HAP-1 (cell line): Measurements from ENCODE around the gene MGRN1.

Source experiments
- DNase-seq, 2 experiments: peaks; one replicate each; pipeline ENCODE4 v3.0.0-alpha.2; 2016 to 2020; ENCODE audit warnings: low spot score in 2 of 2
- H3K27me3 ChIP-seq: fragments of 250-450 bp; sonication (Bioruptor Pico); 2 replicates; pipeline ENCODE4 v1.5.1; 2020; ENCODE audit warnings: low read depth, mild to moderate bottlenecking, moderate library complexity
- H3K36me3 ChIP-seq: fragments of 250-450 bp; sonication (Bioruptor Pico); replicated peaks from 2 replicates; pipeline ENCODE4 v1.5.1; 2020; ENCODE audit warnings: mild to moderate bottlenecking
- H3K4me1 ChIP-seq: fragments of 250-450 bp; sonication (Bioruptor Pico); 2 replicates; pipeline ENCODE4 v1.5.1; 2020; ENCODE audit warnings: mild to moderate bottlenecking
- H3K4me3 ChIP-seq: fragments of 250-450 bp; sonication (Bioruptor Pico); 2 replicates; pipeline ENCODE4 v1.5.1; 2020; ENCODE audit warnings: mild to moderate bottlenecking, moderate library complexity
- H3K9me3 ChIP-seq: fragments of 250-450 bp; sonication (Bioruptor Pico); 2 replicates; pipeline ENCODE4 v1.5.1; 2020; ENCODE audit warnings: mild to moderate bottlenecking, moderate library complexity
- in situ Hi-C: fragments of 300-500 bp; cut with MboI; formaldehyde crosslinking; loops from 3 replicates; pipeline ENCODE4 v1.14.3; 2020; ENCODE audit warnings: low sequenced_read_pairs, inconsistent platforms, mixed read lengths

Gene MGRN1

GRCh38 chr16:4618645-4619418 is 5.8 kb upstream of the MGRN1 start:
- no peaks in the 10 kb centered on the region for H3K27me3 ChIP-seq
- H3K9me3 ChIP-seq, result 0 out of 2 replicates have a peak, but pooled peaks cover 2% of the 10 kb centered on the region
- no peak overlapping the region for H3K4me3 ChIP-seq
- no peak for DNase-seq
- no peaks in the 10 kb centered on the region; the same call in 1 of the 2 replicates for H3K36me3 ChIP-seq
- peaks cover 17% of the 10 kb centered on the region for H3K4me1 ChIP-seq
- in situ Hi-C loops, result no loop called here

GRCh38 chr16:4623593-4623992 is 1.0 kb upstream of the MGRN1 start:
- in situ Hi-C loops, result no loop called here
- Histone ChIP-seq H3K4me1 (0 out of 2 replicates have a peak, but pooled peaks cover 2% of the 10 kb centered on the region), H3K36me3 (peaks cover 8% of the 10 kb centered on the region), H3K4me3 (no peak overlapping the region), H3K9me3 (0 out of 2 replicates have a peak, but pooled peaks cover 2% of the 10 kb centered on the region), H3K27me3 (no peaks in the 10 kb centered on the region)
- DNase-seq, result no peak

- 0 out of 2 replicates have a peak, but pooled peaks cover 2% of the 10 kb centered on the region for H3K4me1 ChIP-seq
- H3K4me3 ChIP-seq, result peak overlapping the region; percentile 82
- H3K27me3 ChIP-seq, result no peaks in the 10 kb centered on the region
- DNase-seq, result peak; percentile 27 to 72
- peaks cover 8% of the 10 kb centered on the region for H3K36me3 ChIP-seq
- in situ Hi-C loops, result no loop called here
- 0 out of 2 replicates have a peak, but pooled peaks cover 2% of the 10 kb centered on the region for H3K9me3 ChIP-seq
These were observed 367 bp downstream of the MGRN1 start for GRCh38 chr16:4624827-4625559.

DNA sequence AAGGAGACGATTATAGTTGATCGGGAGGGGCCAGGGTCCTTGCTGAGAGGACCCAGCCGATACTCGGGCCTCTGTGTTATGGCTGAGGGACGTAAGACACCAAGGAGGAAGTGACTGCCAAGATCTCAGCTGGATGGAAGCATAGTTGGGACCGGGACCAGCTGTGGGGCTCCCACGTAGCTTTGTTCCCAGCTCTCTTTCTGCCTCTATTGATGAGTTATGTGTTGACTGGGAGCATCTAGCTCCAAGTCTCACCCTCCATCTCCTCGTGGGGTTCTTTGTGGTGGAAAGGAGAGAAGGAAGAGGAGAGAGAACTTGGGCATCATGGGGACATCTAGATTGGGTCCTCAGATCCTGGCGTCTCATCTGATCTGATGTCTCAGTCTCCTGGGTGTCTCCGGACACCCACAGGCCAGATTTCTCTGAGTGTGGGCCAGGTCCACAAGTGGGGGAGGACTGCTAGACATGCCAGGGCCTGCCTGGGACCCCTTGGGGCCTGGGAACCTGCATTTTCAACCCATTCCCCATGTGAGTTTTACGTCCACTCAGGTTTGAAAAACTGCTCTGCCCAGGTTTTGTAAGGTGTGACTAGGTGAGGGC is 1.0 kb downstream of the MGRN1 start:
- Histone ChIP-seq H3K27me3 (no peaks in the 10 kb centered on the region), H3K36me3 (peaks cover 8% of the 10 kb centered on the region), H3K9me3 (0 out of 2 replicates have a peak, but pooled peaks cover 2% of the 10 kb centered on the region), H3K4me3 (peak overlapping the region; percentile 82), H3K4me1 (0 out of 2 replicates have a peak, but pooled peaks cover 2% of the 10 kb centered on the region)
- in situ Hi-C loops, result no loop called here
- no peak for DNase-seq

- 0 out of 2 replicates have a peak, but pooled peaks cover 2% of the 10 kb centered on the region for H3K4me1 ChIP-seq
- peaks cover 8% of the 10 kb centered on the region for H3K36me3 ChIP-seq
- H3K27me3 ChIP-seq, result no peaks in the 10 kb centered on the region
- H3K4me3 ChIP-seq, result no peak overlapping the region; the same call in 1 of the 2 replicates
- peaks cover 6% of the 10 kb centered on the region for H3K9me3 ChIP-seq
- in situ Hi-C loops, result no loop called here
- no peak for DNase-seq
These were observed 1.8 kb downstream of the MGRN1 start for GRCh38 chr16:4626396-4626795.

DNA sequence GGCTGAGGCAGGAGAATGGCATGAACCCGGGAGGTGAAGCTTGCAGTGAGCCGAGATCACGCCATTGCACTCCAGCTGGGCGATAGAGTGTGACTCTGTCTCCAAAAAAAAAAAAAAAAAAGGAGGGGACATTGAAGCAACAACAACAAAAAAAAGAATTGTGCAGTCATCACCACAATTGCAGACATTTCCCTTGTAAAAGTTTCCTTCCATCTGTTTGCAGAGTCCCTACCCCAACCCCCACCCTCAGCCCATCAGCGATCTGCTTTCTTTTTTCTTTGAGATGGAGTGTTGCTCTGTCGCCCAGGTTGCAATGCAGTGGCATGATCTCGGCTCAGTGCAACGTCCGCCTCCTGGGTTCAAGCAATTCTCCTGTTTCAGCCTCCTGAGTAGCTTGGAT is 3.7 kb downstream of the MGRN1 start:
- no peak overlapping the region for H3K4me3 ChIP-seq
- in situ Hi-C loops, result no loop called here
- no peaks in the 10 kb centered on the region for H3K27me3 ChIP-seq
- H3K9me3 ChIP-seq, result peaks cover 5% of the 10 kb centered on the region
- DNase-seq, result no peak
- 0 out of 2 replicates have a peak, but pooled peaks cover 2% of the 10 kb centered on the region for H3K4me1 ChIP-seq
- H3K36me3 ChIP-seq, result peaks cover 11% of the 10 kb centered on the region

- Histone ChIP-seq H3K36me3 (peaks cover 14% of the 10 kb centered on the region), H3K4me1 (no peaks in the 10 kb centered on the region), H3K4me3 (no peak overlapping the region), H3K9me3 (peaks cover 5% of the 10 kb centered on the region), H3K27me3 (no peaks in the 10 kb centered on the region)
- in situ Hi-C loops, result no loop called here
- no peak for DNase-seq
These were observed 6.8 kb downstream of the MGRN1 start for GRCh38 chr16:4631444-4631843.

DNA sequence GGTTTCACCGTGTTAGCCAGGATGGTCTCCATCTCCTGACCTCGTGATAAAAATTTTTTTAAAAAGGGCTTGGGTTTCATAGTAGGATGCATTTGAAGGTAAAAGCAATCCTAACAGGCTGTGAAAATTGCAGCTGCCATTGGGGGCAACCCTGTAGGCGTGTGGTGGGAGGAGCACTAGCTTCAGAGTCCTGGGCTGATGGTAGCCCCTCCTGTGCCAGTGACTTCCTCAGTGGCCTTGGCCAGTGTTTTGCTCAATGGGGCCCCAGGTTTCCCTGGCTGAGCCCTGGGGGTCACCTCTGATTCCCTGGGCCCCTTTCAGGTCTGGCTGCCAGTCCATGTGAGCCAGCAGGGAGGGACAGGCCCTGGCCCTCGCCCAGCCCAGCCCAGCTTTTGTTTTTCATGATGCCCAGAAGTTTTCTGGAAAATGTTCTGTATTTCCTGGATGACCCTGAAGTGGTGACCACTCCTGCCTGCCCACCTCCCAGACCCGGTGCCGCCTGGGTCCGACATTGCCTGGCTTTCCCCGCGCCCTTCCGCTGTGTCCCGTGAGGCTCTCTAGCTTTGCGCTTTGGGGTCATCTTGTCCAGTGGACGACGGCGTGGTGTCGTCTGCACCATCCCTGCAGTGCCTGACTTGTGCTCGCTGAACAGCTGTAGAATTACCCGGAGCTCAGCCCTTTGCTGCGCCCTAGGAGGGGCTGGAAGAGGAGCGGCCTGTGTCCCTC is 9.4 kb downstream of the MGRN1 start:
- H3K27me3 ChIP-seq, result no peaks in the 10 kb centered on the region
- no peak overlapping the region for H3K4me3 ChIP-seq
- in situ Hi-C loops, result no loop called here
- no peaks in the 10 kb centered on the region for H3K4me1 ChIP-seq
- H3K9me3 ChIP-seq, result peaks cover 5% of the 10 kb centered on the region
- peaks cover 10% of the 10 kb centered on the region for H3K36me3 ChIP-seq
- no peak for DNase-seq

- Histone ChIP-seq H3K9me3 (peaks cover 5% of the 10 kb centered on the region), H3K4me1 (no peaks in the 10 kb centered on the region), H3K4me3 (no peak overlapping the region), H3K36me3 (peaks cover 10% of the 10 kb centered on the region), H3K27me3 (no peaks in the 10 kb centered on the region)
- DNase-seq, result no peak
- in situ Hi-C loops, result no loop called here
These were observed 10.1 kb downstream of the MGRN1 start for GRCh38 chr16:4634768-4635167.

GRCh38 chr16:4636196-4636595 is 11.6 kb downstream of the MGRN1 start:
- in situ Hi-C loops, result no loop called here
- Histone ChIP-seq H3K9me3 (peaks cover 3% of the 10 kb centered on the region), H3K4me1 (no peaks in the 10 kb centered on the region), H3K36me3 (peaks cover 10% of the 10 kb centered on the region), H3K4me3 (no peak overlapping the region), H3K27me3 (no peaks in the 10 kb centered on the region)
- no peak for DNase-seq

DNA sequence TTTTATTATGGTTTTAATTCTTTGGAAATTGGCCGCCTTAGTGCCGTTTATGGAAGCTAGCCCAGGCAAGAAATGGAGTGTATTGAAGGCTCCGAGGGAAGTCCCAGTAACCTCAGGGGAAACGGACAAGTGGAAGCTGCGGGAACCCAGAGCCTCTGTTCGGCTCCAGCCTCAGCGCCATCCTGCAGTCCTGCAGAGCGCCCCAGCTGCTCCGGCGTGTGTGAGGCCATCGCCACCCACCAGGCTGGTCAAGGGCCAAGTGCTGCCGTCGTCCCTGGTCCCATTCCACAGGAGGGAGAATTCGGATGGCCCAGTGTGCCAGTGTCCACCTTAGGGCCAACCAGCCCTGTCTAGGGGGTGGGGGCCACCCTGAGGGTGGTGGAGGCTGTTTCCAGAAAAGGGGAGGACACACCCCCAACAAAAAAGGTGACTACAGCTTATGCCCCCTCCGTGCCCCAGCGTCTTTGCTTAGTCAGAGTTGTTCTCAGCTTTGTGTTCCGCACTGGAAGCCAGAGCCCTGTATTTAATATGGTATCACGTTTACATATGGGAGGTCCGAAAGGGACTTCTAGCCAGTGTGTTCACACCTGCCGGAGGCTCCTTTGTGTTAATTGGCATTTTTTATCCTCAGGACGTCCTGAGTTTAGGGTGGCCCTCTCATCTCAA is 13.0 kb downstream of the MGRN1 start:
- H3K36me3 ChIP-seq, result peaks cover 8% of the 10 kb centered on the region
- in situ Hi-C loops, result no loop called here
- no peak for DNase-seq

DNA sequence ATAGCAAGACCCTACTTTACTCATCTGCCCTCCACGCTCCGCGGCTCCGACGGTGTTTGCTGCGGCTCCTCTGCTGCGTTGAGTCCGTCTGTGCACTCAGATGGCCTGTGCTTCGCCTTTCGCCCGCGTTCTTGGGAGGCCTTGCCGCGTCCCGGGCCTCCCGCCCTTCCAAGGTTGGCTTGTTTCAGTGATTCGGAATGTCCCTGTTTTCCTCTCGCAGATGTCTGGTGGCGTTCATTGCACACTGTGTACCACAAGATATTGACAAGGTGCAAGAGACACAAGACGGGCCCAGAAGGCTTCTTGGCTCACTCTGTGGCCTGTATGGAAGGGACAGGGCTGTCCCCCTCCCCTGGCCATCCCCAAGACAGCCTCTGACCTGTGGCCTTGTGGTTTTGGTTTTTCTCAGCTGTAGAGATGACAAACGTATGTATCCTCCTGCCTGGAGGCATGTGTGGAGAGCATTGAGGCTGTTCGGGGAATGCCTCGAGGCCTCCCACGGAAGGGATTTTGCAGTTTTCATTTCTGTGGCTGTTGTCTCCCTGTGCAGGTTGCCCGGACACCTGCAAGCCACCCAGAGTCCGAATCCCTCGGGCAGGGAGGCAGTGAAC is 15.4 kb downstream of the MGRN1 start:
- Histone ChIP-seq H3K4me1 (no peaks in the 10 kb centered on the region), H3K9me3 (no peaks in the 10 kb centered on the region), H3K4me3 (no peak overlapping the region), H3K27me3 (no peaks in the 10 kb centered on the region), H3K36me3 (no peaks in the 10 kb centered on the region; the same call in 1 of the 2 replicates)
- in situ Hi-C loops, result no loop called here
- no peak for DNase-seq

More for the DNA sequence above, 13.0 kb downstream of the MGRN1 start:
- H3K4me1 ChIP-seq, result no peaks in the 10 kb centered on the region
- H3K27me3 ChIP-seq, result no peaks in the 10 kb centered on the region
- H3K4me3 ChIP-seq, result no peak overlapping the region
- H3K9me3 ChIP-seq, result no peaks in the 10 kb centered on the region
